A673 (cell line): ENCODE measurements around the gene DDX53. TPM values are rescaled to one million over a fixed set of nuclear protein-coding genes. Genes with fewer than 3 reads are reported as not detected.

ENCODE experiments used
- BruUV-seq: library from RNA; stranded (reverse); fragments of 400-500 nt; replicated peaks from 2 replicates; lab custom pipeline; 2021; lab: Mats Ljungman, UMichigan
- CTCF ChIA-PET: fragments of 300-600 bp; sonication (Branson Sonifier 250); formaldehyde crosslinking; loops from one replicate; lab custom pipeline; 2022; ENCODE audit warnings: antibody characterized with exemption; lab: Charles Lee
- POLR2A ChIA-PET: fragments of 300-600 bp; sonication (Branson Sonifier 250); formaldehyde crosslinking; loops from one replicate; lab custom pipeline; 2022; ENCODE audit warnings: antibody characterized with exemption; ENCODE audit not compliant: low non-redundant PET; lab: Charles Lee
- DNase-seq: peaks from one replicate; pipeline ENCODE4 v3.0.0-alpha.2; 2015; ENCODE audit warnings: low spot score
- H3K27ac ChIP-seq: fragments of 200-600 bp; sonication (generic); 2 replicates; pipeline ENCODE4 v1.5.1; 2016; ENCODE audit warnings: mixed run types, low read depth, mild to moderate bottlenecking, mixed read lengths, antibody characterized with exemption, low read length; ENCODE audit not compliant: poor library complexity, severe bottlenecking
- H3K27me3 ChIP-seq: fragments of 200-600 bp; sonication (generic); replicated peaks from 2 replicates; pipeline ENCODE4 v1.6.1; 2017; ENCODE audit warnings: mixed run types, low read depth, mild to moderate bottlenecking, mixed read lengths, antibody characterized with exemption, low read length; ENCODE audit not compliant: insufficient read depth, poor library complexity
- H3K36me3 ChIP-seq: fragments of 200-600 bp; sonication (generic); 2 replicates; pipeline ENCODE4 v1.6.1; 2016; ENCODE audit warnings: mixed run types, mild to moderate bottlenecking, mixed read lengths, antibody characterized with exemption, low read length; ENCODE audit not compliant: insufficient read depth, poor library complexity, severe bottlenecking
- H3K4me1 ChIP-seq: fragments of 200-600 bp; sonication (generic); 2 replicates; pipeline ENCODE4 v1.6.1; 2017; ENCODE audit warnings: mixed run types, mild to moderate bottlenecking, mixed read lengths, antibody characterized with exemption, low read length; ENCODE audit not compliant: insufficient read depth, poor library complexity, severe bottlenecking
- H3K4me3 ChIP-seq: fragments of 200-600 bp; sonication (generic); 2 replicates; pipeline ENCODE4 v1.5.1; 2016; ENCODE audit warnings: low read depth, mixed run types, mild to moderate bottlenecking, mixed read lengths, low read length; ENCODE audit not compliant: poor library complexity, severe bottlenecking
- H3K9me3 ChIP-seq: fragments of 200-600 bp; sonication (generic); 2 replicates; pipeline ENCODE4 v1.6.1; 2016; ENCODE audit warnings: mixed run types, low read depth, mild to moderate bottlenecking, mixed read lengths, antibody characterized with exemption, low read length; ENCODE audit not compliant: poor library complexity, severe bottlenecking
- CTCF ChIP-seq: fragments of 300-800, 200-600 bp; sonication (generic); conservative IDR thresholded peaks from 2 replicates; pipeline ENCODE4 v1.5.1; 2017; ENCODE audit warnings: low read depth, mild to moderate bottlenecking, antibody characterized with exemption, low read length, moderate library complexity, mixed read lengths
- EZH2 ChIP-seq: fragments of 200-600 bp; sonication (generic); IDR thresholded peaks from 2 replicates; pipeline ENCODE4 v1.6.1; 2017; ENCODE audit warnings: borderline replicate concordance, low read depth, mild to moderate bottlenecking, mixed read lengths, antibody characterized with exemption, low read length; ENCODE audit not compliant: poor library complexity, severe bottlenecking
- intact Hi-C: fragments of 100-400 bp; cut with micrococcal nuclease; formaldehyde crosslinking; loops from one replicate; pipeline ENCODE4 v1.10.0; 2022; ENCODE audit not compliant: unreplicated experiment
- total RNA-seq: library from RNA; stranded (reverse); gene quantifications from 2 replicates; pipeline ENCODE4 v1.2.3, GENCODE V29; 2021

The DDX53 gene
- total RNA-seq, 1 experiment from 2014 or later, result not detected

- intact Hi-C loops, result loop anchor here (10.0 kb wide), 1 partner anchor 301 kb away; no protein-coding TSS in a partner anchor
- no peak for DNase-seq
- POLR2A ChIA-PET, result no interaction called here
- no peaks in the 10 kb centered on the region for H3K9me3 ChIP-seq
- TF ChIP-seq CTCF, result no peak
- TF ChIP-seq EZH2, result no peak
- no peaks in the 10 kb centered on the region for H3K27me3 ChIP-seq
- H3K4me1 ChIP-seq, result no peaks in the 10 kb centered on the region
- H3K4me3 ChIP-seq, result no peak overlapping the region
- BruUV-seq, result no TSS peak
- no peak overlapping the region for H3K27ac ChIP-seq
- H3K36me3 ChIP-seq, result no peaks in the 10 kb centered on the region
- CTCF ChIA-PET, result no interaction called here
Measured at GRCh38 chrX:23013366-23013765, 13.6 kb downstream of the DDX53 start.

GRCh38 chrX:23031600-23031999, 31.8 kb downstream of the DDX53 start:
- no peaks in the 10 kb centered on the region for H3K9me3 ChIP-seq
- H3K4me1 ChIP-seq, result no peaks in the 10 kb centered on the region
- no peak for TF ChIP-seq CTCF
- no peak for TF ChIP-seq EZH2
- no peak overlapping the region for H3K4me3 ChIP-seq
- intact Hi-C loops, result no loop called here
- CTCF ChIA-PET, result no interaction called here
- no peak overlapping the region for H3K27ac ChIP-seq
- H3K27me3 ChIP-seq, result no peaks in the 10 kb centered on the region
- no peak for DNase-seq
- H3K36me3 ChIP-seq, result no peaks in the 10 kb centered on the region
- POLR2A ChIA-PET, result no interaction called here
- BruUV-seq, result no TSS peak

GRCh38 chrX:23035493-23035892, 35.7 kb downstream of the DDX53 start:
- TF ChIP-seq EZH2 (no peak), CTCF (0 out of 2 replicates have a peak, but pooled peaks have one; percentile 10)
- POLR2A ChIA-PET, result no interaction called here
- no TSS peak for BruUV-seq
- Histone ChIP-seq H3K4me3 (no peak overlapping the region), H3K4me1 (no peaks in the 10 kb centered on the region), H3K9me3 (no peaks in the 10 kb centered on the region), H3K36me3 (no peaks in the 10 kb centered on the region), H3K27me3 (no peaks in the 10 kb centered on the region), H3K27ac (no peak overlapping the region)
- no peak for DNase-seq
- CTCF ChIA-PET, result no interaction called here
- intact Hi-C loops, result no loop called here
